Endothelial cell of coronary artery (primary cell): Measurements from ENCODE around the gene GPHA2. TPM values are rescaled to one million over a fixed set of nuclear protein-coding genes. Genes with fewer than 3 reads are reported as not detected.

Source experiments
- total RNA-seq: library from RNA; depleted of rRNA; stranded (reverse); fragments of >200 nt; gene quantifications from 2 replicates; pipeline ENCODE4 v1.2.3, GENCODE V29; 2014

Gene GPHA2
- total RNA-seq = not detected in 2 replicates

GRCh38 chr11:64935359-64936081 lies at the start of gene GPHA2:
Gene GPHA2 (minus strand): TSS chr11:64935893. CDS start chr11:64935460, 433 bp downstream.

GRCh38 chr11:64971421-64972233 lies 35.9 kb upstream of the GPHA2 start, which contains the start of gene MAJIN:
Gene MAJIN (minus strand): TSS chr11:64972108. CDS start chr11:64959405, 12,703 bp downstream.

GRCh38 chr11:64923944-64924909 lies 11.5 kb downstream of the GPHA2 start, which contains the start of gene PPP2R5B:
Gene PPP2R5B (plus strand): TSS chr11:64924689. CDS start chr11:64925735, 1,046 bp downstream.

GRCh38 chr11:64916775-64917662 lies 18.7 kb downstream of the GPHA2 start, which contains the start of gene ATG2A:
Gene ATG2A (minus strand): TSS chr11:64917209. CDS start chr11:64917135, 74 bp downstream.

Other genes starting within 250 kb of the GPHA2 start
- under 0.01 and 0.09 TPM in 2 replicates for gene NRXN2, start 212.7 kb downstream of the GPHA2 start, total RNA-seq
- gene RASGRP2, start 191.8 kb downstream of the GPHA2 start, total RNA-seq = 0.81 and 2.6 TPM in 2 replicates
- 0.36 and 0.38 TPM in 2 replicates for gene PYGM, start 175.9 kb downstream of the GPHA2 start, total RNA-seq
- gene SF1, start 157.4 kb downstream of the GPHA2 start, total RNA-seq = 65.3 and 107 TPM in 2 replicates
- gene MAP4K2, start 132.7 kb downstream of the GPHA2 start, total RNA-seq = 26.5 and 28.4 TPM in 2 replicates
- gene MEN1, start 125.3 kb downstream of the GPHA2 start, total RNA-seq = 15.1 and 19.8 TPM in 2 replicates
- gene CDC42BPG, start 91.2 kb downstream of the GPHA2 start, total RNA-seq = 0.09 and 0.18 TPM in 2 replicates
- 99.0 and 121 TPM in 2 replicates for gene EHD1, start 57.3 kb downstream of the GPHA2 start, total RNA-seq
- 8.3 and 11.4 TPM in 2 replicates for gene ATG2A, start 18.7 kb downstream of the GPHA2 start, total RNA-seq
- gene PPP2R5B, start 11.2 kb downstream of the GPHA2 start, total RNA-seq = 5.6 and 14.5 TPM in 2 replicates
- not detected in 2 replicates for gene MAJIN, start 36.2 kb upstream of the GPHA2 start, total RNA-seq
- gene BATF2, start 61.1 kb upstream of the GPHA2 start, total RNA-seq = 0.36 and 0.75 TPM in 2 replicates
- gene ARL2, start 78.3 kb upstream of the GPHA2 start, total RNA-seq = 88.1 and 122 TPM in 2 replicates
- 11.2 and 14.8 TPM in 2 replicates for gene SNX15, start 91.5 kb upstream of the GPHA2 start, total RNA-seq
- 9.9 and 11.4 TPM in 2 replicates for gene SAC3D1, start 105.3 kb upstream of the GPHA2 start, total RNA-seq
- 6.1 and 12.3 TPM in 2 replicates for gene NAALADL1, start 122.7 kb upstream of the GPHA2 start, total RNA-seq
- 4.2 and 7.7 TPM in 2 replicates for gene CDCA5, start 148.1 kb upstream of the GPHA2 start, total RNA-seq
- 25.0 and 28.2 TPM in 2 replicates for gene ZFPL1, start 148.3 kb upstream of the GPHA2 start, total RNA-seq
- gene VPS51, start 160.3 kb upstream of the GPHA2 start, total RNA-seq = 193 and 216 TPM in 2 replicates
- 8.0 and 10.9 TPM in 2 replicates for gene TM7SF2, start 176.0 kb upstream of the GPHA2 start, total RNA-seq
- gene ZNHIT2, start 181.8 kb upstream of the GPHA2 start, total RNA-seq = 7.1 and 9.4 TPM in 2 replicates
- gene FAU, start 186.2 kb upstream of the GPHA2 start, total RNA-seq = 535 and 549 TPM in 2 replicates
- gene MRPL49, start 186.4 kb upstream of the GPHA2 start, total RNA-seq = 31.3 and 37.8 TPM in 2 replicates
- gene SYVN1, start 198.6 kb upstream of the GPHA2 start, total RNA-seq = 5.5 and 12.2 TPM in 2 replicates
- not detected in 2 replicates for gene SPDYC, start 234.3 kb upstream of the GPHA2 start, total RNA-seq
- gene CAPN1, start 246.0 kb upstream of the GPHA2 start, total RNA-seq = 81.0 and 91.3 TPM in 2 replicates